ENCODE results near the gene DMXL1. TPM values are rescaled to one million over a fixed set of nuclear protein-coding genes. Genes with fewer than 3 reads are reported as not detected.

Gene DMXL1
- total RNA-seq, 4 donors from 2014 or later, result 40.7 to 80.9 (median 46.6) TPM

DNA sequence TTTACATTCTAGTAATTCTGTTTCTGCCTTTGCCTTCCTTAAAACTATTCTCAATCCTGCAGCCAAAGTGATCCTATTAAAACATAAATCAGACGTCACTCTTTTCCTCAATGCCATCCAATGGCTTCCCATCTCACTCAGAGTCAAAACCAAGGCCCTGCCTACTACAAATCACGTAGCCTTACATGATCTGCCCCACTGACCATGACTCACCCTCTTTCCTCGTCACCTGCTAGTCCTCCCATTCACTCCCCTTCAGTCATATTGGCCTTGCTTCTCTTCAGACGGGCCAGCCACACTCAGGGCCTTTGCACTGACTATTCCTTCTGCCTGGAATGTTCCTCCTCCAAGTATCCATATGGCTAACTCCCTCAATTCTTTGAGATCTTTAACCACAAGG, 39.0 kb upstream of the DMXL1 start:
- ATAC-seq (ENCODE audit: low FRiP score), result no peak
- TF ChIP-seq CTCF (IDR thresholded peaks at IDR 0.05), result no peak
- DNase-seq (ENCODE audit: low spot score), result no peak

DNA sequence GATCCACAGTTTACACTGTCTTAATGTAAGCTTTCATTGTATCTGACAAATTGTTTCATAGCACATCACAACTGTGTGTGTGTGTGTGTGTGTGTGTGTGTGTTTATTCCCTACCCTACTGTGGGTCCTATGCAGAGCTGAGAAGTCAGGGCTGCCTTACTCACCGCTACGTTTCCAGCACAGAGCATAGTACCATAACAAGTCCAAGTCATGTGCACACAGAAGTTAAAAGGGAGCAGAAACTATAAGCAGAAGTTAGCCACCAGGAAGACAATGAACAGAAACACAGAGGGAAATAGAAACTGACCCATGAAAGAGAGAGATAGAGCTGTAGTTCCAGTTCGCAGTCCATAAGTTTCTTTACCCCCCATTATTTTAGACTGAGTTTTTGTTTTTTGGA, 38.2 kb upstream of the DMXL1 start:
- no peak for DNase-seq (ENCODE audit: low spot score)
- TF ChIP-seq CTCF (IDR thresholded peaks at IDR 0.05), result no peak
- ATAC-seq (ENCODE audit: low FRiP score), result no peak

- no peak for TF ChIP-seq CTCF (IDR thresholded peaks at IDR 0.05)
- no peak for ATAC-seq (ENCODE audit: low FRiP score)
Measured at GRCh38 chr5:119033135-119033534, 37.8 kb upstream of the DMXL1 start.

GRCh38 chr5:119036101-119036762, 34.7 kb upstream of the DMXL1 start:
- no peak for DNase-seq (ENCODE audit: low spot score)
- ATAC-seq (ENCODE audit: low FRiP score), result peak; percentile 88
- TF ChIP-seq CTCF (IDR thresholded peaks at IDR 0.05), result no peak

More at GRCh38 chr5:119033135-119033534, 37.8 kb upstream of the DMXL1 start:
- DNase-seq (ENCODE audit: low spot score), result no peak

- TF ChIP-seq CTCF (IDR thresholded peaks at IDR 0.05), result no peak
- no peak for DNase-seq (ENCODE audit: low spot score)
- ATAC-seq (ENCODE audit: low FRiP score), result no peak
Measured at GRCh38 chr5:119037496-119038215, 33.2 kb upstream of the DMXL1 start.

DNA sequence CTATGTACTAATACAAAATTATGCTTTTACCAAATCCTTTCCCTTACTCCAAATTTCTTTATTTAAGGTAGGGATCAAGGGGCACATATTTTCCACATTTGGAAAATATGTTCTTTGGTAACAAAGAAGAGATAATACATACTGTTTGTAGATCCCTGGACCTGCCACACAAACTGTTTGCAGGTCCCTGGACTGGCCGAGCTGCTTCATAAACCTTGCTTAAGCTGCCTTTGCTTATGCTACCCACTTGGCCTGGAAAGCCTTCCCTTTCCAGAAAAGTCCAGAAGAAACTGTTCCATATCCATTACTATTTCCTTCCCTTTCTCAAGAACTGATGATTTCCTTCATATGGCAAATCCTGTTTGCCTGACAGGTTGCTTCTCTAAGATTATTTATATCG, 22.6 kb upstream of the DMXL1 start:
- ATAC-seq (ENCODE audit: low FRiP score) (no peak), DNase-seq (ENCODE audit: low spot score) (no peak)
- no peak for TF ChIP-seq CTCF (IDR thresholded peaks at IDR 0.05)
